ENCODE measurements around the gene LMTK2.

Gene LMTK2

GRCh38 chr7:98241674-98242241 lies 135.1 kb downstream of the LMTK2 start:
- Histone ChIP-seq H3K27me3 (ENCODE audit: control insufficient read depth, insufficient read depth, low read length) (no peaks in the 10 kb centered on the region), H3K9ac (no peak overlapping the region), H3K4me2 (ENCODE audit: low read length) (no peak overlapping the region), H3K27ac (no peak overlapping the region), H3K79me2 (peaks cover 4% of the 10 kb centered on the region), H3K9me3 (ENCODE audit: control insufficient read depth, low read length) (no peaks in the 10 kb centered on the region), H3K4me1 (no peaks in the 10 kb centered on the region), H3K4me3 (ENCODE audit: low read depth, low read length) (no peak overlapping the region), H3K36me3 (ENCODE audit: control insufficient read depth, insufficient read depth, low read length) (no peaks in the 10 kb centered on the region), H2AFZ (no peak overlapping the region)
- TF ChIP-seq CTCF (IDR thresholded peaks at IDR 0.05) = no peak

- TF ChIP-seq CTCF (IDR thresholded peaks at IDR 0.05) = no peak
- H3K4me1 ChIP-seq = no peaks in the 10 kb centered on the region
- H3K9me3 ChIP-seq (ENCODE audit: control insufficient read depth, low read length) = no peaks in the 10 kb centered on the region
- peaks cover 8% of the 10 kb centered on the region for H3K79me2 ChIP-seq
- no peaks in the 10 kb centered on the region for H3K27me3 ChIP-seq (ENCODE audit: control insufficient read depth, insufficient read depth, low read length)
- H3K4me2 ChIP-seq (ENCODE audit: low read length) = no peak overlapping the region
- no peak overlapping the region for H3K27ac ChIP-seq
- no peak overlapping the region for H3K4me3 ChIP-seq (ENCODE audit: low read depth, low read length)
- no peak overlapping the region for H3K9ac ChIP-seq
- H2AFZ ChIP-seq = no peak overlapping the region
- H3K36me3 ChIP-seq (ENCODE audit: control insufficient read depth, insufficient read depth, low read length) = no peaks in the 10 kb centered on the region
These were observed 135.7 kb downstream of the LMTK2 start for GRCh38 chr7:98242342-98242741.

- Histone ChIP-seq H3K4me3 (ENCODE audit: low read depth, low read length) (no peak overlapping the region), H3K4me2 (ENCODE audit: low read length) (no peak overlapping the region), H3K9me3 (ENCODE audit: control insufficient read depth, low read length) (no peaks in the 10 kb centered on the region), H3K36me3 (ENCODE audit: control insufficient read depth, insufficient read depth, low read length) (no peaks in the 10 kb centered on the region), H3K4me1 (no peaks in the 10 kb centered on the region), H3K79me2 (peaks cover 11% of the 10 kb centered on the region), H3K9ac (no peak overlapping the region), H3K27ac (no peak overlapping the region), H3K27me3 (ENCODE audit: control insufficient read depth, insufficient read depth, low read length) (no peaks in the 10 kb centered on the region), H2AFZ (no peak overlapping the region)
- TF ChIP-seq CTCF (IDR thresholded peaks at IDR 0.05) = no peak
These were observed 136.3 kb downstream of the LMTK2 start for GRCh38 chr7:98242934-98243333.

- Histone ChIP-seq H3K36me3 (ENCODE audit: control insufficient read depth, insufficient read depth, low read length) (no peaks in the 10 kb centered on the region), H3K27me3 (ENCODE audit: control insufficient read depth, insufficient read depth, low read length) (no peaks in the 10 kb centered on the region), H3K9ac (no peak overlapping the region), H2AFZ (no peak overlapping the region), H3K4me1 (no peaks in the 10 kb centered on the region), H3K27ac (no peak overlapping the region), H3K4me2 (ENCODE audit: low read length) (no peak overlapping the region), H3K4me3 (ENCODE audit: low read depth, low read length) (no peak overlapping the region), H3K79me2 (peaks cover 14% of the 10 kb centered on the region), H3K9me3 (ENCODE audit: control insufficient read depth, low read length) (no peaks in the 10 kb centered on the region)
- TF ChIP-seq CTCF (IDR thresholded peaks at IDR 0.05) = no peak
These were observed 138.2 kb downstream of the LMTK2 start for GRCh38 chr7:98244871-98245270.

GRCh38 chr7:98248156-98248555 lies 141.5 kb downstream of the LMTK2 start:
- no peak overlapping the region for H3K27ac ChIP-seq
- H3K9me3 ChIP-seq (ENCODE audit: control insufficient read depth, low read length) = no peaks in the 10 kb centered on the region
- H3K9ac ChIP-seq = no peak overlapping the region
- H3K36me3 ChIP-seq (ENCODE audit: control insufficient read depth, insufficient read depth, low read length) = no peaks in the 10 kb centered on the region
- no peak for TF ChIP-seq CTCF (IDR thresholded peaks at IDR 0.05)
- H3K4me2 ChIP-seq (ENCODE audit: low read length) = no peak overlapping the region
- H3K79me2 ChIP-seq = peaks cover 26% of the 10 kb centered on the region
- H3K4me1 ChIP-seq = peaks cover 13% of the 10 kb centered on the region
- H3K27me3 ChIP-seq (ENCODE audit: control insufficient read depth, insufficient read depth, low read length) = no peaks in the 10 kb centered on the region
- no peak overlapping the region for H3K4me3 ChIP-seq (ENCODE audit: low read depth, low read length)
- no peak overlapping the region for H2AFZ ChIP-seq

All from parathyroid adenoma (tissue), 2 donors.